Liver (tissue), 9 donors: ENCODE data around the gene BCAP29. TPM values are rescaled to one million over a fixed set of nuclear protein-coding genes. Genes with fewer than 3 reads are reported as not detected.

Experiments used
- DNase-seq: peaks from one replicate; pipeline ENCODE4 v3.0.0-alpha.2; 2017; ENCODE audit warnings: low spot score
- H3K27ac ChIP-seq, 2 donors: one replicate each; pipeline ENCODE4 v1.7.0; 2013; ENCODE audit warnings: inconsistent platforms in 2 of 2, low read length in 2 of 2, control low read depth in 1 of 2, low read depth in 1 of 2, mild to moderate bottlenecking in 1 of 2
- H3K27me3 ChIP-seq, 4 donors: one replicate each; pipeline versions ENCODE4 v1.6.1 to v1.7.0; 2013; ENCODE audit warnings: low read length in 3 of 4, inconsistent platforms in 1 of 4, mild to moderate bottlenecking in 1 of 4, moderate library complexity in 1 of 4; ENCODE audit not compliant: control insufficient read depth in 4 of 4, insufficient read depth in 4 of 4
- H3K36me3 ChIP-seq, 4 donors: one replicate each; pipeline versions ENCODE4 v1.6.1 to v1.7.0; 2013; ENCODE audit warnings: low read length in 3 of 4, mild to moderate bottlenecking in 3 of 4, low read depth in 1 of 4, moderate library complexity in 1 of 4; ENCODE audit not compliant: control insufficient read depth in 4 of 4, insufficient read depth in 3 of 4
- H3K4me1 ChIP-seq, 4 donors: one replicate each; pipeline versions ENCODE4 v1.6.1 to v1.7.0; 2013; ENCODE audit warnings: low read length in 3 of 4, mild to moderate bottlenecking in 3 of 4, moderate library complexity in 1 of 4; ENCODE audit not compliant: control insufficient read depth in 4 of 4, insufficient read depth in 4 of 4
- H3K4me3 ChIP-seq, 3 donors: one replicate each; pipeline versions ENCODE4 v1.6.1 to v1.7.0; 2013; ENCODE audit warnings: low read length in 3 of 3, control low read depth in 1 of 3, low read depth in 1 of 3, mild to moderate bottlenecking in 1 of 3
- H3K9ac ChIP-seq, 2 donors: one replicate each; pipeline ENCODE4 v1.7.0; 2013; ENCODE audit warnings: low read length in 2 of 2, mild to moderate bottlenecking in 2 of 2, moderate library complexity in 2 of 2, control low read depth in 1 of 2, low read depth in 1 of 2
- H3K9me3 ChIP-seq, 4 donors: one replicate each; pipeline versions ENCODE4 v1.6.1 to v1.7.0; 2013; ENCODE audit warnings: low read length in 3 of 4; ENCODE audit not compliant: control insufficient read depth in 4 of 4
- ATF3 ChIP-seq: IDR thresholded peaks from 2 replicates; pipeline ENCODE4 v1.6.1; 2016; ENCODE audit warnings: antibody characterized with exemption
- CTCF ChIP-seq: fragments of 150-350 bp; IDR thresholded peaks from 2 replicates; pipeline ENCODE4 v1.5.1; 2017; ENCODE audit warnings: improper control_type of control experiment, low read depth, low read length; ENCODE audit not compliant: missing input control
- EGR1 ChIP-seq, 2 donors: IDR thresholded peaks; 2 replicates each; pipeline ENCODE4 v1.6.1; 2016 to 2018; ENCODE audit warnings: antibody characterized with exemption in 2 of 2, low read depth in 2 of 2
- FOXA1 ChIP-seq: IDR thresholded peaks from 2 replicates; pipeline ENCODE4 v1.6.1; 2016; ENCODE audit warnings: antibody characterized with exemption
- FOXA2 ChIP-seq: IDR thresholded peaks from 2 replicates; pipeline ENCODE4 v1.6.1; 2016; ENCODE audit warnings: antibody characterized with exemption
- HNF4A ChIP-seq, 2 donors: conservative IDR thresholded peaks; 2 replicates each; pipeline ENCODE4 v1.6.1; 2016; ENCODE audit warnings: antibody characterized with exemption in 2 of 2, mild to moderate bottlenecking in 2 of 2
- HNF4G ChIP-seq: IDR thresholded peaks from 2 replicates; pipeline ENCODE4 v1.6.1; 2016; ENCODE audit warnings: antibody characterized with exemption
- JUND ChIP-seq, 2 donors: IDR thresholded peaks; 2 replicates each; pipeline ENCODE4 v1.6.1; 2016; ENCODE audit warnings: antibody characterized with exemption in 2 of 2
- NR2F2 ChIP-seq: IDR thresholded peaks from 2 replicates; pipeline ENCODE4 v1.6.1; 2016; ENCODE audit warnings: antibody characterized with exemption
- RAD21 ChIP-seq, 2 donors: IDR thresholded peaks; 2 replicates each; pipeline ENCODE4 v1.6.1; 2016; ENCODE audit warnings: antibody characterized with exemption in 2 of 2, mild to moderate bottlenecking in 2 of 2
- REST ChIP-seq: IDR thresholded peaks from 2 replicates; pipeline ENCODE4 v1.6.1; 2016; ENCODE audit warnings: antibody characterized with exemption, mild to moderate bottlenecking
- RXRA ChIP-seq, 2 donors: IDR thresholded peaks; 2 replicates each; pipeline ENCODE4 v1.6.1; 2017 to 2018; ENCODE audit warnings: antibody characterized with exemption in 2 of 2, mild to moderate bottlenecking in 1 of 2
- SP1 ChIP-seq: IDR thresholded peaks from 2 replicates; pipeline ENCODE4 v1.6.1; 2018; ENCODE audit warnings: antibody characterized with exemption, mild to moderate bottlenecking
- TAF1 ChIP-seq: conservative IDR thresholded peaks from 2 replicates; pipeline ENCODE4 v1.6.1; 2016; ENCODE audit warnings: antibody characterized with exemption, mild to moderate bottlenecking
- YY1 ChIP-seq: IDR thresholded peaks from 2 replicates; pipeline ENCODE4 v1.6.1; 2016; ENCODE audit warnings: antibody characterized with exemption, mild to moderate bottlenecking
- WGBS: extraction: QIAGEN DNeasy Blood & Tissue Kit; methylation state at CpG from one replicate; pipeline ENCODE4 v1.1.7; 2013; 5-methylcytosine and 5-hydroxymethylcytosine counted together
- polyA plus RNA-seq, 2 donors: library from polyadenylated mRNA; stranded (reverse) in 1 of 2; unstranded in 1 of 2; fragments of 200-250 nt in 1 of 2; fragments of >200 nt in 1 of 2; fragmentation: Nextera tagmentation in 1 of 2; extraction: Ambion mirVana in 1 of 2; gene quantifications; one replicate each; pipeline versions ENCODE4 v1.2.1 to v1.2.3, GENCODE V29; 2013 to 2015
- total RNA-seq, 2 donors: library from RNA; depleted of rRNA; stranded (reverse); fragments of >200 nt; gene quantifications; one replicate each; pipeline ENCODE4 v1.2.3, GENCODE V29; 2014
- TF ChIP-seq, protein P1 (sequence below): IDR thresholded peaks from 2 replicates; pipeline ENCODE4 v1.6.1; 2016; ENCODE audit warnings: antibody characterized with exemption
- TF ChIP-seq, protein P2 (sequence below): IDR thresholded peaks from 2 replicates; pipeline ENCODE4 v1.6.1; 2016; ENCODE audit warnings: antibody characterized with exemption
- donor health status: healthy.
- donor health status: healthy.
- donor health status: healthy.
- donor health status: healthy.
- donor health status: healthy.

BCAP29 gene
- total and polyA plus RNA-seq, 4 donors, result 19.5 to 77.7 (median 36.9) TPM

DNA sequence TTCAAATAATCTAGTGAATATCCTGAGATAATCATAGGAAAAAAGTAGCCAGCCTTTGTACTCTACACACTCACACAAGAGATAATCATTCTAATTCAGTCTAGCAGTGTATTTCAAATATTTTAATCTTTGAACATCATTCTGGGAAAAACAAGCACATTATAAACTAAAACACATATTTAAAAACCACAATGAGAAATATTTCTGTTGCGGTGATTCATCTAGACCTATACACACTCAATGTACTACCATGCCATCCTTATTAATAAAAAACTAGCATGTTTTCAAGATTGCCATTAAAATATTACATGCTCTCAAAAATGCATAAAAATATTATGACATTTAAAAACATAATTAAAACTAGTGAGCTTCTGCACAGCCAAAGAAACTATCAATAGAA lies 28.1 kb upstream of the BCAP29 start:
- no peak overlapping the region for H3K4me3 ChIP-seq
- H3K27me3 ChIP-seq, result no peaks in the 10 kb centered on the region
- H3K36me3 ChIP-seq, result peaks cover 1 to 19% (median 15%) of the 10 kb centered on the region in 4 donors
- H3K4me1 ChIP-seq, result no peaks in the 10 kb centered on the region
- DNase-seq, result no peak
- H3K9me3 ChIP-seq, result no peaks in the 10 kb centered on the region
- 99% methylated on average over 1 of the region's 1 CpG for WGBS
- TF ChIP-seq HNF4G (no peak), RXRA (IDR thresholded peaks at IDR 0.05) (no peak), ATF3 (no peak), JUND (IDR thresholded peaks at IDR 0.05) (no peak), FOXA1 (no peak), SP1 (no peak), RAD21 (IDR thresholded peaks at IDR 0.05) (no peak), NR2F2 (no peak)
- TF ChIP-seq, protein P1, sequence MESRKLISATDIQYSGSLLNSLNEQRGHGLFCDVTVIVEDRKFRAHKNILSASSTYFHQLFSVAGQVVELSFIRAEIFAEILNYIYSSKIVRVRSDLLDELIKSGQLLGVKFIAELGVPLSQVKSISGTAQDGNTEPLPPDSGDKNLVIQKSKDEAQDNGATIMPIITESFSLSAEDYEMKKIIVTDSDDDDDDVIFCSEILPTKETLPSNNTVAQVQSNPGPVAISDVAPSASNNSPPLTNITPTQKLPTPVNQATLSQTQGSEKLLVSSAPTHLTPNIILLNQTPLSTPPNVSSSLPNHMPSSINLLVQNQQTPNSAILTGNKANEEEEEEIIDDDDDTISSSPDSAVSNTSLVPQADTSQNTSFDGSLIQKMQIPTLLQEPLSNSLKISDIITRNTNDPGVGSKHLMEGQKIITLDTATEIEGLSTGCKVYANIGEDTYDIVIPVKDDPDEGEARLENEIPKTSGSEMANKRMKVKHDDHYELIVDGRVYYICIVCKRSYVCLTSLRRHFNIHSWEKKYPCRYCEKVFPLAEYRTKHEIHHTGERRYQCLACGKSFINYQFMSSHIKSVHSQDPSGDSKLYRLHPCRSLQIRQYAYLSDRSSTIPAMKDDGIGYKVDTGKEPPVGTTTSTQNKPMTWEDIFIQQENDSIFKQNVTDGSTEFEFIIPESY, result no peak
- H3K27ac ChIP-seq, result no peak overlapping the region
- no peak overlapping the region for H3K9ac ChIP-seq

DNA sequence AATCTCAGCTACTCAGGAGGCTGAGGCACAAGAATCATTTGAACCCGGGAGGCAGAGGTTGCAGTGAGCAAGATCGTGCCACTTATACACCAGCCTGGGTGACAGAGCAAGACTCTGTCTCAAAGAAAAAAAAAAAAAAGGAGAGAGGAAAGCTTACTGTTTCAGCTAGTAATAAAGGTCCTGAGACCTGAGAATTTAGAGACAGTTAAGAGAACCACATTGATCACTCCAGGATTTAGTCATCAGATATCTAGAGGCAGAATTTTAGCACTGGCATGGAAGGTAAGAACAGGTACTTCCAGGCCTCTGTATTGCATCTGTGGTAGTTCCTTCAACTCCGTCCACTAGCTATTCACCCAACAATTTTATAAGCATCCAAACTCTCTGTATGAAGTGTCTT lies 24.2 kb upstream of the BCAP29 start:
- Histone ChIP-seq H3K9me3 (no peaks in the 10 kb centered on the region), H3K27ac (no peak overlapping the region), H3K27me3 (no peaks in the 10 kb centered on the region), H3K4me1 (no peaks in the 10 kb centered on the region), H3K4me3 (no peak overlapping the region), H3K9ac (no peak overlapping the region), H3K36me3 (peaks cover 1 to 19% (median 12%) of the 10 kb centered on the region in 4 donors)
- TF ChIP-seq FOXA1 (no peak), NR2F2 (no peak), JUND (IDR thresholded peaks at IDR 0.05) (no peak), HNF4A (conservative IDR thresholded peaks at IDR 0.05) (no peak), REST (no peak), ATF3 (no peak), HNF4G (no peak), CTCF (no peak), YY1 (no peak), EGR1 (IDR thresholded peaks at IDR 0.05; ENCODE audit: low read depth in 2 of 2) (no peak), TAF1 (no peak), FOXA2 (no peak)
- TF ChIP-seq, protein P2, sequence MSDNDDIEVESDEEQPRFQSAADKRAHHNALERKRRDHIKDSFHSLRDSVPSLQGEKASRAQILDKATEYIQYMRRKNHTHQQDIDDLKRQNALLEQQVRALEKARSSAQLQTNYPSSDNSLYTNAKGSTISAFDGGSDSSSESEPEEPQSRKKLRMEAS, result no peak
- TF ChIP-seq, protein P1, result no peak
- WGBS, result 99% methylated on average over 3 of the region's 3 CpGs
- DNase-seq, result no peak
